Stimulated activated naive B cell treated with anti-CD40 and anti-IgM and Interleukin-4, amounts not matched to agents 10 μg/mL and 1 μg/mL and 100 μg/mL, for 72 hours (primary cell): ENCODE measurements around the gene LRRC1.

Experiments
- ATAC-seq, 2 donors: fragments of 150-1000 bp; cut with Tn5 transposase; replicated peaks; 2 replicates each; pipeline ENCODE4 v1.10.0; 2021; ENCODE audit warnings: moderate library complexity in 1 of 2
- DNase-seq: peaks from one replicate; pipeline ENCODE4 v3.0.0; 2021
- H3K27ac Mint-ChIP-seq: one replicate; pipeline ENCODE4 v1.8.0; 2022; ENCODE audit warnings: mild to moderate bottlenecking, mixed read lengths
- H3K27me3 Mint-ChIP-seq, 2 donors: one replicate each; pipeline ENCODE4 v1.8.0; 2022; ENCODE audit warnings: mixed read lengths in 2 of 2
- H3K36me3 Mint-ChIP-seq, 2 donors: one replicate each; pipeline ENCODE4 v1.8.0; 2022; ENCODE audit warnings: mixed read lengths in 2 of 2, mild to moderate bottlenecking in 1 of 2
- H3K4me1 Mint-ChIP-seq, 2 donors: one replicate each; pipeline ENCODE4 v1.8.0; 2022; ENCODE audit warnings: mixed read lengths in 2 of 2, mild to moderate bottlenecking in 1 of 2
- H3K4me3 Mint-ChIP-seq, 2 donors: one replicate each; pipeline ENCODE4 v1.8.0; 2022; ENCODE audit warnings: mild to moderate bottlenecking in 2 of 2, mixed read lengths in 2 of 2, moderate library complexity in 1 of 2
- H3K9me3 Mint-ChIP-seq, 2 donors: one replicate each; pipeline ENCODE4 v1.8.0; 2022; ENCODE audit warnings: mixed read lengths in 2 of 2, mild to moderate bottlenecking in 1 of 2

Gene LRRC1

DNA sequence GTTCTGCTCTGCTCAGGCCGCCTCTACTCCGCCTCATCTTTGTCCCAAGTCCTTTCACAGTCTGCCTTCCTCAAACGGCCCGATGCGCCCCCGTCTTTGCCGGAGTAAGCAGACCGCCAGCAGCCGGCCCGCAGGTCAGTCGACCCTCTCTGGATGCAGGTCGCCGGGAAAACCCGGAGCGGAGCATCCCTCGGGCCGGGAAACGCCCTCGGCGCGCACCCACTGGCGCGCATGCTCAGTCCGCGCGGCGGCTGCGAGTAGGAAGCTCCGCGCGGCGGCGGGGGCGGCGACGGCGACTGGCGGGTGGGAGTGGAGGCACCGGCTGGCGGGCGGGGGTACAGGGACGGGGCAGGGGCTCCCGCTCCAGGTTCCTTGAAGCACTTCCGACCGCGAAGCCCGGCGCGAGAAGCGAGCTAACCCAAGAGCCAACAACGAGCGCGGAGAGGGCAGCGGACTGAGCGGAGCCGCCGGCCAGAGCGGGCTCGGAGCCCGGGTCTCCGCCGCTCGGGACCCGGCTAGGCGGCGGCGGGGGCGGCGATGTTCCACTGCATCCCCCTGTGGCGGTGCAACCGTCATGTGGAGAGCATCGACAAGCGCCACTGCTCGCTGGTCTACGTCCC is at the start of gene LRRC1:
TSS of gene LRRC1 (plus strand) at position 286 of the 620 bp plus-strand sequence. CDS start at position 538, 252 bp downstream.
- H3K4me3 Mint-ChIP-seq: peak within 1 kb of the TSS; percentile 89 to 99

DNA sequence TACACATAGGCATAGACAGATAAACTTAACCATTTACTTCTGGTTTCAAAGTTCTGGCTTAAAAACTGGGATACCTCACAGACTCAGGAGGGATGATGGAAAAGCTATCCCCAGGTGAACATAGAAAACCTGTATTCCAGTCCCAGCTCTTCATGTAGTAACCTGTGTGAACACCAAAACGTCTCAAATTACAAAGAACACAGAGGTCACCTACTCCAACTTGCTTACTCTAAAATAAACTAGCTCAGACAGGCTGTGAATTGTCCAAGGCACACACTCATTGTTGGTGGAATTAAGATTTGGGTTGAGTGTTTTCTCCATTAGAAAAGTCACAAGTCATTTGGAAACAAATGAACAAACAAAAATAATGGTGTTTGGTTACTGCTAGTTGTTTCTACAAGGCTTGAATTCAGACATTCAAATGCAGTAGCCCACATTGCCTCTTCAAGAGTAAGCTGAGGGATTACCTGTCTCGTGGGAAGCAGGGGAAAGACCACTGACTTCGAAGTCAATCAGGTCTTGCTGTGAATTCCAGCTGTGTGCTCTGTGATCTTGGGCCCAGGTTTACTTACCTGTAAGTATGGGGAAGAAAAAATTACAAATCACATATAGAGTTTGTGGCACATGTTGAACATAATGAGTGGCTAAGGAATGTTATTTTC is 48.2 kb upstream of the LRRC1 start:
- DNase-seq (no peak), ATAC-seq (no peak)
- no peak overlapping the region for H3K27ac Mint-ChIP-seq
- H3K4me1 Mint-ChIP-seq: no peaks in the 10 kb centered on the region
- H3K36me3 Mint-ChIP-seq: peaks cover 0 to 4% of the 10 kb centered on the region in 2 donors
- peaks cover 0 to 4% of the 10 kb centered on the region in 2 donors for H3K9me3 Mint-ChIP-seq
- no peak overlapping the region for H3K4me3 Mint-ChIP-seq
- no peaks in the 10 kb centered on the region for H3K27me3 Mint-ChIP-seq

More for the DNA sequence above, at the start of gene LRRC1:
- ATAC-seq (peak; percentile 73 to 77), DNase-seq (peak; percentile 88)
- H3K4me1 Mint-ChIP-seq: peaks cover 16 to 37% of the 10 kb centered on the region in 2 donors
- H3K27me3 Mint-ChIP-seq: no peaks in the 10 kb centered on the region
- H3K9me3 Mint-ChIP-seq: peaks cover 0 to 1% of the 10 kb centered on the region in 2 donors
- peak within 1 kb of the TSS; percentile 90 for H3K27ac Mint-ChIP-seq
- H3K36me3 Mint-ChIP-seq: no peaks in the 10 kb centered on the region

DNA sequence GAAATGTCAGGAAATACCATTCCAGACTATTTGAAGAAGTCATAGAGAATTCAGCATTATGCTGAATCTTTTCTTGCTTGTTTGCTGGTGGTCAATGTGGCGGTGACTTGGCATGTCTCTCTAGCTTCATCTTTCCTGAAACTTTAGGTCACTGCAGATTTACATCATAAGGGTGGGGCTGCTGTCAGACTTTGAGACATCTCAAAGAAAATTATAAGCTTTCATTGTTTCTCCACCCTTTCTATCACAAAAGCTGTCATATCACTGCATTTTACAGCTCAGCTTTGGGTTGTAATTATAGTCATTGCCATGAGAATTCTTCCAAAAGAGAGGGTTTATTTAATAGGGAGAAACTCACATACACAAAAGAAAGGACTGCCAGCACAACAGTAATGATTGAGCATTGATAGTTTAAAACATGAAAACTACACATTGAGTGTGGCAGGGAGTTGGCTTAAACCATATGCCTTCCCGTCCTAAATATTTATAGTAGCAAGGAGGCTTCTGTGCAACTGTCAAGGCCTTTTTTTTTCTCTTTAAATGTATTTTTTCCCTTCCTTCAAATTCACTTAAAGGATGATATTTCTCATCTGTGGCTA is 44.7 kb upstream of the LRRC1 start:
- H3K4me3 Mint-ChIP-seq: no peak overlapping the region
- no peak for ATAC-seq
- no peak overlapping the region for H3K27ac Mint-ChIP-seq
- H3K27me3 Mint-ChIP-seq: peaks cover 0 to 6% of the 10 kb centered on the region in 2 donors
- no peaks in the 10 kb centered on the region for H3K4me1 Mint-ChIP-seq
- DNase-seq: no peak
- H3K9me3 Mint-ChIP-seq: no peaks in the 10 kb centered on the region
- no peaks in the 10 kb centered on the region for H3K36me3 Mint-ChIP-seq

DNA sequence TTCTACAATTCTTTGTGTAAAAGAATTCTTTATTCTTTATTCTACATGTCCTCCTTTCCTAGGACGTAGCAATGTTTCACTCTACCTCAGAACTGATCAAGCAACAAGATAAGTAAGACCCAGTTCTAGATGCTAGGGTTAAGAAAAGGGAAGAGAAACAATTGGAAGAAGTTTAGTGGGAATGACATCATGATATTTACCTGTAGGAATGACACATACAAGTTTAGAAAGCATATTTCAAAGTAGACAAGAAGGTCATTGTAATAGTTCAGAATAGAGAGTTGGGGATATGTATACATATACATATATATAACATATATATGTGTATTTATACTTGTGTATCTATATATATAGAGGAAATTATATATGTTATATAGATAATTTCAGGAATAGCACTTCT is 43.4 kb upstream of the LRRC1 start:
- H3K9me3 Mint-ChIP-seq: no peaks in the 10 kb centered on the region
- no peak for ATAC-seq
- no peak overlapping the region for H3K27ac Mint-ChIP-seq
- H3K4me1 Mint-ChIP-seq: no peaks in the 10 kb centered on the region
- H3K4me3 Mint-ChIP-seq: no peak overlapping the region
- H3K36me3 Mint-ChIP-seq: no peaks in the 10 kb centered on the region
- H3K27me3 Mint-ChIP-seq: peaks cover 4 to 6% of the 10 kb centered on the region in 2 donors
- no peak for DNase-seq

DNA sequence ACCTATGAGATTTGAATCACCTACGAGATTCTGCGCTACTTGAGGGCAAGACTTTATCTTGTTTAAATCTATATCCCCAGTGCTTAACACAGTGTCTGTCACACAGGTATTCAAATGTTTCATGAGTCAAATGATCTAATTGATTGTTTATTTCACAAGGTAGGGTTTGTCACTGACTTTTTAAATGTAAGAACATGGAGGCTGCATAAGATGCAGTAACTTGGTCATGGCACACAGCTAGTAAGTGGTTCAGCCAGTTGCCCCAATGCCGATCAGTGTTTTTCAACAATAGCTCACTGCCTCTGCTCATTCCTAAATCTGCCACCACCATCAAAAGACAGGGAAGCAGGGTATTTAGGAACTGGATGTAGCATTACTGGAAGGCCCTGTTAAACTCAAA is 42.4 kb upstream of the LRRC1 start:
- DNase-seq (no peak), ATAC-seq (no peak)
- H3K36me3 Mint-ChIP-seq: no peaks in the 10 kb centered on the region
- no peaks in the 10 kb centered on the region for H3K4me1 Mint-ChIP-seq
- no peak overlapping the region for H3K4me3 Mint-ChIP-seq
- H3K27me3 Mint-ChIP-seq: peaks cover 4 to 6% of the 10 kb centered on the region in 2 donors
- H3K9me3 Mint-ChIP-seq: no peaks in the 10 kb centered on the region
- H3K27ac Mint-ChIP-seq: no peak overlapping the region

DNA sequence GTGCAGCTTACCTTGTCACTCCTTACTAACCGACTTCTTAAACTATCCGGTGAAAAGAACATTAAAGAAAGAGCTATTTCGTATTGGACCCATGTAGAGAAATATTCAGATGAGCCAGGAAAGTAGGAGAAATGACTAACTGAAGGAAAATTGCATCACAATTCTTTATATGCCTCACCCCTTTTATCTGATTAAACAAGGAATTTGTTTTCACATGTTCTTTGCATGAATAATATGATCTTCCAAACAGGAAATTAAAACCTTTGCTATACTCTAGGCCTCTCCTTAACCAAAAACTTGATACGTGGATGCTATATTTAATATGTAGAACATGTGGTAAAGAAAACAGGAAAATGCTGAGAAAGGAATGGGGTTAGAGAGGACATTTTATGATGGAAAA is 41.9 kb upstream of the LRRC1 start:
- ATAC-seq (no peak), DNase-seq (no peak)
- H3K36me3 Mint-ChIP-seq: no peaks in the 10 kb centered on the region
- no peak overlapping the region for H3K4me3 Mint-ChIP-seq
- peaks cover 4 to 6% of the 10 kb centered on the region in 2 donors for H3K27me3 Mint-ChIP-seq
- no peaks in the 10 kb centered on the region for H3K4me1 Mint-ChIP-seq
- H3K9me3 Mint-ChIP-seq: no peaks in the 10 kb centered on the region
- H3K27ac Mint-ChIP-seq: no peak overlapping the region

DNA sequence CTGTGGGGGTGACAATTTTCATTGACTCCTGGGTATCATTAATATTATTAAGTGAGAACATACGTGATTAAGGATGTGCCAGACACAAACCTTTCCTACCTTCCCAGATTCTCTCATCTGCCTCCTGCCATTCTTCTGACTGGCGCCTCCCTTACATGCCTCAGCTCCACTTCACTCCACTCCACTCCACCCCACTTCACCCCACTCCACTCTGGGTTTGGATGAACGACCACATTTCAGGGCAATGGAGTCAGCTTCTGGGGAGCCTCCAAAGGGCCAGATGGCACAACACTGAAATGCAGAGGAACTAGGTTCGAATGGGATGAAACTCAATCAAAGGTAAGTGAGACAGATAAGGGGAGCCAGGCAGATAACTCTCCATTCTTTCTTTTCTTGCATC is 40.5 kb upstream of the LRRC1 start:
- Mint-ChIP-seq H3K27ac (no peak overlapping the region), H3K36me3 (no peaks in the 10 kb centered on the region), H3K27me3 (peaks cover 4 to 6% of the 10 kb centered on the region in 2 donors), H3K4me1 (no peaks in the 10 kb centered on the region), H3K4me3 (no peak overlapping the region), H3K9me3 (no peaks in the 10 kb centered on the region)
- DNase-seq: no peak
- ATAC-seq: no peak

DNA sequence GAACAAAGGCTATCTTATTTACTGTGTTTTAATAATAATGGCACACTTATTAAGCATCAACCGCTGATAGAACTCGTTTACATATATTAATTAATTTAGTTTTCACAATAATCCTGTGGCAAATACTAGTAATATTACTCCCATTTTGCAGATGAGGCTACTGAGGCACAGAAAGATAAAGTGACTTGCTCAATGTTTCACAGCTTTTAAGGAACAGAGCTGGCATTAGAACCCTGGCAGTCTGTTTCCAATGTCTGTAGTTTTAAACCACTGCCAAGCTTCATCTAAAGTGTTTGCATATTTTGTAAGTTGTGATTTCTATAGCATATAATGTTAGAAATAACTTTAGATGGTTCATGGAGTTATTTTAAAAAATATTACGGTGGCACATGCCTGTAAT is 38.4 kb upstream of the LRRC1 start:
- no peak overlapping the region for H3K27ac Mint-ChIP-seq
- H3K4me3 Mint-ChIP-seq: no peak overlapping the region
- no peaks in the 10 kb centered on the region for H3K36me3 Mint-ChIP-seq
- H3K27me3 Mint-ChIP-seq: peaks cover 4 to 6% of the 10 kb centered on the region in 2 donors
- no peaks in the 10 kb centered on the region for H3K4me1 Mint-ChIP-seq
- DNase-seq (no peak), ATAC-seq (no peak)
- H3K9me3 Mint-ChIP-seq: no peaks in the 10 kb centered on the region

DNA sequence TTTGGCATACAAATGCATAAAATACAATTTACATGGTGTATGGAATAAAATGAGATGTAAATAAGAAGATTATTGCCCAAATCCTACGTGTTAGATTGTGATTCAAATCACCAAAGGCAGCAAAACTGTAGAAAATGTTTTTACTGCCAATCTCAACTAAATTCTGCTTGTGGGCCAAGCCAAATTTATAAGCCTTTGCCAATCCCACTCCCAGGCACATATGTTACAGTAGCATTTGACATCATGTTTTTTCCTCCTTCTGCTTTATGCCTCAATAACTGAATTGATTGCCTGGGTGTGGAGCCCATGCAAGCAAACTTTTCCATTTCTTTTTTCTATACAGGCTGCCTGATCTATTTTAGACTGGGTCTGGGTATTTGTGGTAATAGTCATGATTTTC is 36.3 kb upstream of the LRRC1 start:
- H3K27ac Mint-ChIP-seq: no peak overlapping the region
- peaks cover 6 to 10% of the 10 kb centered on the region in 2 donors for H3K27me3 Mint-ChIP-seq

DNA sequence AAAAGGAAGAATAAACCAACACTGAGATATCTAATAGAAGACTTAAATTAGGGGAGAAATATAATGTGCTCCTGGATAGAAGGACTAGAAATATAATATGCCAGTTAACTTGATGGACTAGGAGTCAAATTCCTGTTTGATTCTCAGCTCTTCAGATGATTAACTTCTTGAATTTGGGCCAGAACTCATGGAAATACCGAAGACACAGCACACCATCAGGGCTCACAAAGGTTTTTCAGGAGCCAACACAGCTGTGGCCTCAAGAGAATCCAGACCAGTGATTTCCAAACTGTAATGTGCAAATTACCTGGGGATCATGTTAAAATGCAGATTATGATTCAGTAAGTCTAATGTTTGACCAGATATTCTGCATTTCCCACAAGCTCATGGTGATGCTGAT is 33.8 kb upstream of the LRRC1 start:
- Mint-ChIP-seq H3K27ac (no peak overlapping the region), H3K4me3 (no peak overlapping the region), H3K27me3 (peaks cover 6 to 17% of the 10 kb centered on the region in 2 donors), H3K9me3 (no peaks in the 10 kb centered on the region), H3K4me1 (no peaks in the 10 kb centered on the region), H3K36me3 (no peaks in the 10 kb centered on the region)
- ATAC-seq: no peak
- DNase-seq: no peak

More for the DNA sequence above, 36.3 kb upstream of the LRRC1 start:
- no peaks in the 10 kb centered on the region for H3K36me3 Mint-ChIP-seq
- DNase-seq: no peak
- no peak overlapping the region for H3K4me3 Mint-ChIP-seq
- no peaks in the 10 kb centered on the region for H3K4me1 Mint-ChIP-seq
- H3K9me3 Mint-ChIP-seq: no peaks in the 10 kb centered on the region
- no peak for ATAC-seq

DNA sequence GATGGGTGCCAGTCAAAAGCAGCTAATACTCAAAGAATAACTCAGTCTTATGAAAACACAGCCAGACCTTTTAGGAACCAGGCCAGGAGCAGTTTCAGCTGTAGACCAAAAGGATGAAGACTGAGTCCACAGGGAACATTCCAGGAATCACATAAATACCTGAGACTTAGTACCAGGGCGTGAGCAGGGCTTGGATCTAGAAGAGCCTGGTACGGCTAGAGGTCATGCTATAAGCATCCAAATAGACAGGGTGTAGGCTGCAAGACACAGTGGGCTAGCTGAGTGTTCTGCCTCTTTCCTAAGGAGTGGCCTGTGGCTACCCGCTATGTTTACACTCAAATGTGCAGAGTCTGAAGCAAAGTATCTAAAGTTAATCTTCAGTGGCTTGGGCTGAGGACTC is 29.5 kb upstream of the LRRC1 start:
- DNase-seq: no peak
- Mint-ChIP-seq H3K4me1 (no peaks in the 10 kb centered on the region), H3K27me3 (peaks cover 6 to 19% of the 10 kb centered on the region in 2 donors), H3K36me3 (no peaks in the 10 kb centered on the region), H3K27ac (no peak overlapping the region), H3K4me3 (no peak overlapping the region), H3K9me3 (no peaks in the 10 kb centered on the region)
- no peak for ATAC-seq

DNA sequence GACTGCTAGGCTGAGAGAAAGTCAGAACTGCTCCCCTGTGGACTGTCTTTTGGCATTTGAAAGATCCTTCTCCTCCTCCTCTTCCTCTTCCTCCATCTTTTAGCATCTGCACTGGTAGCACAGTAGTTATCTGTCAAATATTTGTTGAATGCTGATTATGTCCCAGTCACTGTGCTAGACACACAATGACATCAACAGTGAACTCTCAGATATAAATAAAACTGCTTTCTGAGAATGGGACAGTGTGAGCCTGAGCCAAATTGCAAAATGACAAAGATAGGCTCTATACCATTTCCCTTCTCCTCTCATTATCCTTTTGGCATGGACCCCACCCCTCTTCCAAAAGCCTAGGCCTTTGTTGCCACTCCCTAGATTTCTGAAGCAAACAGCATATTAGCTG is 27.9 kb upstream of the LRRC1 start:
- no peak for ATAC-seq

DNA sequence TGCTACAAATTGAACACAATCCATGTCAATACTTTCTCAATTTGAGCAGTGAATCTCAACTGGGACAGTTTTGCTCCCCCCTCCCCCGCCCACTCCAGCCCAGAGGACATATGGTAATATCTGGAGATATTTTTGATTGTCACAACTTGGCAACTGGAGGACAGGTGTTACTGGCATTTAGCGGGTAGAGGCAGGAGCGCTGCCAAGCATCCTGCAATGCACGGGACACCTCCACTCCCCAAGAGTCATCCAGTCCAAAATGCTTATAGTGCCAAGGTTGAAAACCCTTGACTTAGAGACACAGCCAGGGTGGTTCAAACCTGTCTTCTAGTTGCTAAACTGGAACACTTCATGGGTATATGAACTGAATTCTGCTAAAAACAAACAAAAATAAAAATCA is 26.9 kb upstream of the LRRC1 start:
- H3K36me3 Mint-ChIP-seq: no peaks in the 10 kb centered on the region
- no peak overlapping the region for H3K4me3 Mint-ChIP-seq
- peaks cover 6 to 19% of the 10 kb centered on the region in 2 donors for H3K27me3 Mint-ChIP-seq
- no peak for ATAC-seq
- no peaks in the 10 kb centered on the region for H3K9me3 Mint-ChIP-seq
- H3K4me1 Mint-ChIP-seq: no peaks in the 10 kb centered on the region
- no peak overlapping the region for H3K27ac Mint-ChIP-seq
- no peak for DNase-seq

More for the DNA sequence above, 27.9 kb upstream of the LRRC1 start:
- Mint-ChIP-seq H3K27ac (no peak overlapping the region), H3K27me3 (peaks cover 6 to 19% of the 10 kb centered on the region in 2 donors), H3K4me1 (no peaks in the 10 kb centered on the region), H3K4me3 (no peak overlapping the region), H3K36me3 (no peaks in the 10 kb centered on the region), H3K9me3 (no peaks in the 10 kb centered on the region)
- DNase-seq: no peak

DNA sequence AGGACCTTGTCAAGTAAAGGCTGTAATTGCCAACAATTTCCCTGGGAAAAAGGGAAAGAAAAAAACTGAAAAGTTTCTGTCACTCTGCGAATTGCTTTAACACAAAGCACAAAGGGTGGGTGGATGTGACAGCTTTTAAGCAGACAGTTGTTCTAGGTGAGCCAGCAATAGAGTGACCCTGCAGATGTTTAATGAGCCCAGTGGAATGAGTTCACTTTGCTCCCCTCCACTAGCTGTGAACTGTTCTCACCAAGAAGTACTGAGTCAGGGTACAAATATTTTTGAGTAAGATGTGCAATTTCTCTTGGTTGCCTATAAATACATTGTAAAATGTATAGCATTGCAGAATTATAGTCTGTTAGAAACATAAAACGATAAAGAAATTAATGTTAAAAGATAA is 26.2 kb upstream of the LRRC1 start:
- no peak overlapping the region for H3K4me3 Mint-ChIP-seq

DNA sequence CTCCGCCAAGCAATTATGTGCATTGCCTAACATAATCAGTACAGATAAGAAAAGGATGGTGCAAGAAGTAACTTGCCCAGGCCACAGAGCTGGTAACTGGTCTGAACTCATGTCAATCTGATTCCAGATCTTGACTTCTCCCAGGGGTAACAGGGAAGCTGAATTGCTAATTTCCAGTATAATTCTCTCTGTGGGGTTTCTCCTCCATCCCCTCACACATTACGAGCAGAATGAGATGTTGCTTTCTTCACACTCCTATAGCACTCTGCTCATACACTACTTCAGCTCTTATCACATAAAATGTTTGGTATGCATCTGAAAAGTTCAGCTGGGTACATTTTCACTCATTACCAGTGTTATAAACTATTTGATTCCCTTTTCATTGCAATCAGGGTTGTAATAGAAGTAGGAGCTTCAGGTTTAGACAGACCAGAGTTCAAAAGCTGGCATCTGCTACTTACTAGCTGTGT is 24.0 kb upstream of the LRRC1 start:
- peaks cover 0 to 8% of the 10 kb centered on the region in 2 donors for H3K27me3 Mint-ChIP-seq
- H3K4me1 Mint-ChIP-seq: no peaks in the 10 kb centered on the region
- DNase-seq (no peak), ATAC-seq (no peak)
- peaks cover 0 to 13% of the 10 kb centered on the region in 2 donors for H3K36me3 Mint-ChIP-seq
- H3K27ac Mint-ChIP-seq: no peak overlapping the region
- no peak overlapping the region for H3K4me3 Mint-ChIP-seq
- H3K9me3 Mint-ChIP-seq: peaks cover 2 to 3% of the 10 kb centered on the region in 2 donors

More for the DNA sequence above, 26.2 kb upstream of the LRRC1 start:
- Mint-ChIP-seq H3K27ac (no peak overlapping the region), H3K9me3 (no peaks in the 10 kb centered on the region), H3K36me3 (no peaks in the 10 kb centered on the region), H3K4me1 (no peaks in the 10 kb centered on the region), H3K27me3 (peaks cover under 1 to 16% of the 10 kb centered on the region in 2 donors)
- ATAC-seq: no peak
- no peak for DNase-seq
